A549 treated with ZK216348 at 1 μM for 4 hours (cell line): ENCODE data around the gene DTX4. TPM values are rescaled to one million over a fixed set of nuclear protein-coding genes. Genes with fewer than 3 reads are reported as not detected.

Experiments used
- total RNA-seq: library from RNA; stranded (reverse); fragments of 200-300 nt; extraction: Qiagen RNA extraction; gene quantifications from 5 replicates; pipeline ENCODE4 v1.2.3, GENCODE V29; 2022; ENCODE audit warnings: low read depth

Gene DTX4
- total RNA-seq = 3.9 to 5.3 TPM (median 4.6 TPM) in 5 replicates

GRCh38 chr11:59171508-59172322, at the start of gene DTX4:
Gene DTX4, plus strand, starts transcription at chr11:59172132. Its CDS starts 464 bp downstream, at chr11:59172596.

DNA sequence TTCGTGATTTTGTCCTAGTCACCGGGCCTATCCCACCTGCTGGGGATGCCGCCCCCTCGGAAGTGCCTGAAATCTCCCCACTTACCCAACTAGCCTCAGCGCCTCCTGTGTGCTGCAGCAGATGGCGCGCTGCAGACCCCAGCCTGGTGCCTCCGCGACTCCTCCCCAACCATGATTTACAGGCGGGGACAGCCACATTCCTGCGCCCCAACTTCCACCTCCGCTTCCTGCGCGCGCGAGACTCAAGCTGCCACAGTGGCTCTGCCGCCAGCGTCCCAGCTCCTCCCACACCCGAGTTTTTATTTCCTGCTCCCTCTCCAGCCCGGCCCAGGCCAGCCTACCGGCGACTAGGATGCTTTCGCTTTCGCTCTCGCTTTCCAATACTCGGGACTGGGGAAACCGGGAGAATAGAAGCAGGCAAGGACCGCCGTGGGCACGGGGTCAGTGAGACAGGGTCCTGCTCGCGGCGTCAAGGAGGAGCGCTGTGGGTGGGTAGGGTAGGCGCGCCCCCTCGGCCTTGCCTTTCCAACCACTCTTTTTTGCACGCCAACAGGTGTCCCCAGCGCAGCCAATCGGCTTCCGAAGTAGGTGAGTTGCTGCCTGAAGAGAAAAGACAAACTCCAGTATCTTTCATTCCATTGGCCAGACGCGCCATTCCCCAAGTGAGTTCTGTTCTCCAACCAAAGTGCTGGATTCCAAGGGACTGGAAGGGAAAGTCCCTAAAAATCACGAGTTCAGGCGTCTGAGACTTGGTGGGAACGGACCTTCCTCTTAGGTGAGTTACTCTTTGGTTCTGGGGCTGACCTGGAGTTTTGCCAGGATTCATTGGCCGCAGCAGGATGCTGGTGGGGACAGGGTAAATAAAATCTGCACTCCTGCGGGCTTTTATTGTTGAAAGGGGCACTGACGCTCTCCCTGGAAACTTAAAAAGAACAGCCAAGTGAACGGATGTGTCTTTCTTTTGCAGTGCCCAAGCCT, 29.1 kb upstream of the DTX4 start, which contains the start of gene FAM111A:
Gene FAM111A, plus strand, starts transcription at position 327 of the 978 bp plus-strand sequence. CDS start 6,017 bp downstream, outside the sequence.

GRCh38 chr11:59212744-59213631, 41.1 kb downstream of the DTX4 start, which contains the start of gene MPEG1:
Gene MPEG1, minus strand, starts transcription at chr11:59212927. Its CDS starts 62 bp downstream, at chr11:59212865.

Other genes starting within 250 kb of the DTX4 start
- 0.07 TPM in 1 of 5 replicates, not detected in the others for gene GLYATL1, start 232.6 kb upstream of the DTX4 start, total RNA-seq
- not detected in 5 replicates for gene GLYATL1B, start 85.8 kb upstream of the DTX4 start, total RNA-seq
- 6.2 to 9.0 TPM (median 7.7 TPM) in 5 replicates for gene FAM111B, start 64.9 kb upstream of the DTX4 start, total RNA-seq
- gene FAM111A, start 29.3 kb upstream of the DTX4 start, total RNA-seq = 6.3 to 11.3 TPM (median 8.2 TPM) in 5 replicates
- gene MPEG1, start 40.8 kb downstream of the DTX4 start, total RNA-seq = not detected in 5 replicates
- not detected in 5 replicates for gene OR5AN1, start 186.8 kb downstream of the DTX4 start, total RNA-seq